Stimulated activated CD4-positive, alpha-beta T cell treated with anti-CD3 and anti-CD28 coated beads, Interleukin-12 subunit alpha, Interleukin-12 subunit beta, amount 100 ng/mL, for 4 hours (primary cell): ENCODE measurements around the gene TOP2B.

ENCODE experiments used
- DNase-seq: peaks from one replicate; pipeline ENCODE4 v3.0.0-alpha.2; 2020

The TOP2B gene

GRCh38 chr3:25674670-25675069 is 10.0 kb upstream of the TOP2B start:
- no peak for DNase-seq

GRCh38 chr3:25673738-25674298 is 9.1 kb upstream of the TOP2B start:
- no peak for DNase-seq

GRCh38 chr3:25665315-25666280 is 891 bp upstream of the TOP2B start:
- DNase-seq, result no peak

GRCh38 chr3:25663869-25664811 is 567 bp downstream of the TOP2B start:
- peak; percentile 64 for DNase-seq

- DNase-seq, result no peak
These were observed 1.3 kb downstream of the TOP2B start for GRCh38 chr3:25663347-25663868.

- DNase-seq, result no peak
These were observed 1.9 kb downstream of the TOP2B start for GRCh38 chr3:25662736-25663320.

- DNase-seq, result no peak
These were observed 2.8 kb downstream of the TOP2B start for GRCh38 chr3:25661694-25662437.

- no peak for DNase-seq
These were observed 5.9 kb downstream of the TOP2B start for GRCh38 chr3:25658836-25659235.

GRCh38 chr3:25657293-25657692 is 7.4 kb downstream of the TOP2B start:
- DNase-seq, result no peak

- no peak for DNase-seq
These were observed 9.0 kb downstream of the TOP2B start for GRCh38 chr3:25655659-25656058.

- no peak for DNase-seq
These were observed 10.1 kb downstream of the TOP2B start for GRCh38 chr3:25654576-25654975.

GRCh38 chr3:25653322-25653721 is 11.4 kb downstream of the TOP2B start:
- DNase-seq, result no peak

- DNase-seq, result no peak
These were observed 11.8 kb downstream of the TOP2B start for GRCh38 chr3:25652921-25653320.

GRCh38 chr3:25648925-25649830 is 15.5 kb downstream of the TOP2B start:
- DNase-seq, result no peak

- peak; percentile 76 for DNase-seq
These were observed 16.6 kb downstream of the TOP2B start for GRCh38 chr3:25648107-25648535.

- no peak for DNase-seq
These were observed 29.7 kb downstream of the TOP2B start for GRCh38 chr3:25635038-25635437.

- no peak for DNase-seq
These were observed 30.8 kb downstream of the TOP2B start for GRCh38 chr3:25633919-25634318.

- DNase-seq, result no peak
These were observed 32.7 kb downstream of the TOP2B start for GRCh38 chr3:25631989-25632388.

- no peak for DNase-seq
These were observed 43.6 kb downstream of the TOP2B start for GRCh38 chr3:25621087-25621486.

GRCh38 chr3:25620493-25620892 is 44.2 kb downstream of the TOP2B start:
- DNase-seq, result no peak

GRCh38 chr3:25619382-25619781 is 45.3 kb downstream of the TOP2B start:
- no peak for DNase-seq
